NCI-H2081 treated with DMSO at 0.1 percent for 48 hours (cell line): ENCODE results near the gene LHFPL2.

ENCODE experiments used
- DNase-seq: peaks from one replicate; lab custom pipeline; 2025; lab: John Stamatoyannopoulos, UW

Gene LHFPL2

GRCh38 chr5:78618303-78618702 is 30.3 kb downstream of the LHFPL2 start:
- no peak for DNase-seq

DNA sequence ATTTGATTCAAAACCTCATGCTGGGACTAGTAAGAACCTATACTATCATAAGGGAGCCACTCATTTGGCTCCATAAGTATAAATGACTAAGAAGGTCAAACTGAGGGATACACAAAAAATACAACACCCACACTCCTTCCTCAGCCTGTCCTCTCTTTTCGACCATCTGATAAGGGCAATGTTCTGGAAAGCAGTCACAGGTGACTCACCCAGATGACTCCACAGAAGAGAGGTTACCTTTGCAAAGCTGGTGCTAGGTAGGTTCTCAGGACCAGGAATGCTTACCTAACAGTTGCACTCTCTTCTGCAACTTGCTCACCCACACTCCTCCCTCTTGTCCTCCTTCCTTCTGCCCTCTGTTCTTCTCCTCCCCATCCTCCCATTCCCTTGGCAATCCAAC is 32.9 kb downstream of the LHFPL2 start:
- no peak for DNase-seq

DNA sequence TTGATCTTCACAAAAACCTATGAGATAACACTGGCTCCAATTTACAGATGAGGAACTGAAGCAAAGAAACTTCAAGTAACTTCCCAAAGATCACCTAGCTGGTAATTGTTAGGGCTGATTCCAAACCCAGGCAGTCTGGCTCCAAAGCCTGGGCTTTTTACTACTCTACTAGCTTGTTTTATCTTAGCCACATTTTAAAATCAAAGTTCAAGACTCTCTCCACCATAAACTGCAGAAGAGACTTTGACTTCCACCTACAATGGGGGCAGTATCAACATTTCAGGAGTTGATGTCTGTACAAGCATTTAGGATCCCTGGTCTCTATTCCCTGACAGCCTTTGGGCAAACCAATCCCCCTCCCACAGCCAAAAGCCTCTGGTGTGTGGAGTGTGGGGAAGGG is 33.8 kb downstream of the LHFPL2 start:
- no peak for DNase-seq

- no peak for DNase-seq
These were observed 34.8 kb downstream of the LHFPL2 start for GRCh38 chr5:78613756-78614155.

DNA sequence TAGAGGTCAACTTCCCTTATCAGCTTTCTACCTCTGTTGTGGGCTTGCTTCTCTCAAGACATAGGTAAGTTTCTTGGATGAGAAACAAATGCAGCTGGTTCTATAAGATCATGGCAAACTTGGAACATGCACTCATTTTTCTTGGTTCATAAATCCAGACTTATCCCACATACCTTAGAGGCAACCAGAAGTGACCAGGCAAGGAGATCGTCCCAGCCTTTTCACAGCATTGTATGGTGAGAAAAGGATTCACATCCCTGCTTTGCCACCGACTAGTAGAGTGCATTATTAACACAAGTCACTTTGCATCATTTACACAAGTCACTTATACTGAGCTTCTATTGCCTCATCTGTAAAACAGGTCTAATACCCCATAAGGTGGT is 35.4 kb downstream of the LHFPL2 start:
- no peak for DNase-seq

GRCh38 chr5:78612227-78613150 is 36.1 kb downstream of the LHFPL2 start:
- DNase-seq, result no peak

GRCh38 chr5:78611126-78611605 is 37.4 kb downstream of the LHFPL2 start:
- no peak for DNase-seq

DNA sequence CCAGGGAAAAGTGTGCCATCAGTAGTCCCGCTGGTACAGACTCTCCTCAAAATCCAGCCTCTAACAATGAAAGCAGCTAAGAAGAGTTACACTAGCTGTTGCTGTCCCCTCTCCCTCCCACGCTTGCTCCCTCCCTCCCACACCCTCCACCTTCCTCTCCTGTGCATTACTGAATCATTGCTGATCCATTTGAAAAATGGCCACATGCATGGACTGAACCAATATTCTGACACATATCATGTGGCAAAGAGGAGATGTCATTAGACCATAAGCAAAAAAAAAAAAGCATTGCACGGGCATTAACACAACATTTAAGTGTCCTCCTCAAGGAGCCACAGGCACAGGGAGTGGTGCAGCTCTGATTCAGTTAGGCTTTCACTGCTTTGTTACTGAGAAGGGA is 37.9 kb downstream of the LHFPL2 start:
- no peak for DNase-seq

GRCh38 chr5:78610163-78610583 is 38.4 kb downstream of the LHFPL2 start:
- no peak for DNase-seq

GRCh38 chr5:78607864-78608263 is 40.7 kb downstream of the LHFPL2 start:
- DNase-seq, result no peak

- no peak for DNase-seq
These were observed 42.3 kb downstream of the LHFPL2 start for GRCh38 chr5:78606241-78606640.

GRCh38 chr5:78605611-78606010 is 43.0 kb downstream of the LHFPL2 start:
- DNase-seq, result no peak

DNA sequence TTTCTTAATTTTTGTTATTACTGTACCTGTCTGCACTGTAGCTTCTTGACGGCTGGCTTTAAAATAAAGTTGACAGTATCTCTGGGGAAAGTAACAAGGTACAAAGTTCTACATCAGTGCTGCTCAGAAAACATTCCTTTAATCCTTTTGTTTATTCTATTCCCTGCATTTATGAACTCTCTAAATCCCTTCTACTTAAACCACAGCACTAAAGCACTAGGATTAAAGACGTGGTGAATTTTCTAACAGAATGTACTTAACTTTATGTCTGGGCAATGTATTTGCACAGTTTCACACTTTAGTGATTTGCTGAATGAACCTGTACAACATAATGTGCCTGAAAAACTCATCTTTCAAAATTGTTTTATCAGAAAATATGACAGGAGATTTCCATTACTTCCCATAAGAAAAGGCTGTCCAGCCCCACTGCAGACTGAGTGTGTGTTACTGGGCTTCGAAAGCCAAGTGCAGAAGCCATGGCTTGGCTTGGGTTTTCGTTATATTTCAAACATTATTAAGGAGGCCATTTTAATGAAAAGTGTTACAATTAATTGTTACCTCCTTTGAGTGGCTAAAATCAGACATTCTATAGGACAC is 43.8 kb downstream of the LHFPL2 start:
- no peak for DNase-seq

- no peak for DNase-seq
These were observed 44.9 kb downstream of the LHFPL2 start for GRCh38 chr5:78603636-78604175.

DNA sequence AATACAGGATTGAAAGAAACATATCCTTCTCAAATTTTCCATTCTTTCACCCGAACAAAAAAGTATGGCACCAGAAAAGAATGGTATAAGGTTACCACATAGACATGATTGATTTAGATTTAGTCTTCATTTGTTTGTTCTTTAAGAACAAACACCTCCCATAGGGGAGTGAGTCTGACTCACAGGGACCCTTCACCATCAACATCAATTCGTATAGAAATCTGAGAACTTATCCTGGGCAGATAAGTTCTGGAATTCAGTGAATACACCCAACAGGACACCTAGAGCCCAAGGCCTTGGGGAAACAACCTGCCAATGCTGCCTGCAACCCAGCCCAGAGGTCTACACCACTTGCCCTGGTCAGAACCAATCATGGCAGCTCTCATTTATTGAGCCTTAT is 46.2 kb downstream of the LHFPL2 start:
- DNase-seq, result no peak

GRCh38 chr5:78601559-78602314 is 46.8 kb downstream of the LHFPL2 start:
- no peak for DNase-seq

- DNase-seq, result no peak
These were observed 47.7 kb downstream of the LHFPL2 start for GRCh38 chr5:78600687-78601414.

DNA sequence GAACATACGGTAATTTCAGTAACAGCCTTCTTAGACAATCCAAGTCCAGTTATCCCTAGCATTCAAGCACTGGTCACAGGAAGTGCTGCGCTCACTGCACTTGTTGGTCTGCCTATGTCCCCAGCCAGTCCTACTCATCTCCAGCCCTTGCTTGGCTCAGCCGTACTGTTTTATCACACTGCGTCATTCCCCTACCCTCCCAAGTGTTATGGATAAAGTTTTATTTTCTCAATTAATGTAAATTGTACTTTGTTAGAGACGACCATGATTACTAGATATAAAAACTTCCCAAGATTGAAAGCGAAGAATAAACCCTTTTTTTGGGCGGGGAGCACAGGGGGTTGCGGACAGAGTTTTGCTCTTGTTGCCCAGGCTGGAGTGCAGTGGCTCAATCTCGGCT is 49.6 kb downstream of the LHFPL2 start:
- no peak for DNase-seq

- DNase-seq, result no peak
These were observed 50.6 kb downstream of the LHFPL2 start for GRCh38 chr5:78597974-78598371.

DNA sequence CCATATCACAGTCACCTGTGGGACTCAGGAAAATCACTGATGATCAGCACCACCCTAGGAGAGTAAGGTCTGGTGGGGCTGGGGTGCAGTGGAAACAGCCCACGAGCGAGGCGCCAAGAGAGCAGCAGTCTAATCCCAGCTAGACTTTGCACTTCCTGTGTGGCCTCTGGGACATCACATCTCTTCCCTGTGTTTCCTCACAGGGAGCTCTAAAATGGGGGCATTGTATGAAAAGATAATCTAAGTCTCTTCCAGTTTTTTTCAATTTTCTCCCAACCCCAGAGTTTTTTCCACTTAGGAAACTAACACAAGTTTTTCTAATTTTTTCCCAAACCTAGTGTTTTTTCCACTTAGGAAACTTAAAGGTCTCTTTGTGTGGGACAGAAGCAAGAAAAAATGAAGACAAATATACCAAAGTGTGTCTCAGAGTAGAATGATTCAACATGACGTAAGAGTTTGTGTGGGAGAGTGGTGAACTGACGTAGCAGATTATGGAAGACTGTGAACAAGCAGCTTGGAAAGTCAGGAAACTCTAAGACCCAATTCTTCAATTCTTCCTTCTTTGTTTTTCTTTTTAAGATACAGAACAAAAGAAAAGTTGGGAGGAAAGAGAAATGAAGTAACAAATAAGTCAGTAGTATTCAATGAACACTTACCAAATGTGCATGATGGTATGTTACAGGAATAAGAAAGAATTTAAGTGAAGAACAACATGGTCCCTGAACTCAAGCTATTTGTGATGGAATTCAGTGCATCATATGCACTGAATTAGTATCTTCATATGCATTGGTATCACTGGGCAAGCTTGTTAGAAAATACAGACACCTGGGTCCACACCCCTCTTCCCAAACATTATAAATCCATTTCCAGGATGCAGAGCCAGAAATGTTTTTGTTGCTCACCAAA is 51.3 kb downstream of the LHFPL2 start:
- no peak for DNase-seq

- DNase-seq, result no peak
These were observed 53.1 kb downstream of the LHFPL2 start for GRCh38 chr5:78595458-78595921.
